ENCODE measurements around the gene ARHGEF5.
"Not testable (repeated sequence)": the region's sequence is repeated elsewhere in the genome, so short reads cannot be mapped to it uniquely, and the experiment has no call there.

Gene ARHGEF5

DNA sequence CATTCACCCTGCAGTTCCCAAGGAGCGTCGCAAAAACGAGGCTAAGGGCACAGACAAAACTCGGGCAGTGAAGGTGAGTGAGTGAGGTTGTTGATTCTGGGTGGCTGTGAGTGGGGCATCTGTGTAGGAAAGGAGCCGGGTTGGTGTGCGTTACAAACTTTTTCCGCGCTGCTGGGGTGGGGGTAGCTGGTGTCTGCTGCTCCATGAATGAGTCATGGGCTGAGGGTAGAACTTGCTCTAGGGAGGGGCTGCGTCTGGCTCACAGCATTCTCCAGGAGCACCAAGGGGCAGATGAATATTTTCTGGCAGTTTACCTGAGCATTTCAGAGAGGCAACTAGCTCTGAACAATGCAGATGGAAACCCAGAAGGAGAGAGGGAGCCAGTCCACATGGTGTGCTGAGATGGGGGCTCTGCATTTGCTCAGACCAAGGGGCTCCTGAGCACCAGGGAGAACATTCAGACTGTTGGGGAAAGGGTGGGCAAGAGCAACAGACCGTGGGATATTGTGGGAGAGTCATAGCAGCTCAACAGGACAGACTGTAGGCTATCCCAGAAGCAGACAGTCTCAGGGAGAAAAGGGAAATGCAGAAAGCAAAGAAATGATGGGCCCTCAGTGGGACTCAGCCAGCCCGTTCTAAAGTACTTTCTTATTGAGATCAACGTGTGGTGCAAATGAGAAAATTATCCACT, 29.5 kb downstream of the ARHGEF5 start:
- no peak for DNase-seq

DNA sequence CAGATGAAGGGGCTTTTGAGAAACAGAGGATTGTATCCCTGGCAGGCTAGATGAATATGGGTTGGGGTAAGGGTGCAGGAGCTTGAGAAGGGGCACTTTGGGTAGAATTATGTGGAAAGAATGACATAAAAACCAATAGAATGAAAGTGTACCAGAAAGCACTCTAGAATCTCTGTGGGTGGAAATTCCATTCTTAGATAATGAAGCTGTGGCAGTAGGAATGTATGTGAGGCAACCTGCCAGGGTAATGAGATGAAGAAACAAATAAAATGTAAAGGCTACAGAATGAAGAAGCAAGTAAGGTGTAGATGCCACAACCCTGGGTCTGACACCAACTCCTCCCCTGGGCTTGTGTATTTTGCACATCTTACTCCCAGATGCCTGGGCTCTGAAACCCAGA, 31.5 kb downstream of the ARHGEF5 start:
- no peak for DNase-seq

DNA sequence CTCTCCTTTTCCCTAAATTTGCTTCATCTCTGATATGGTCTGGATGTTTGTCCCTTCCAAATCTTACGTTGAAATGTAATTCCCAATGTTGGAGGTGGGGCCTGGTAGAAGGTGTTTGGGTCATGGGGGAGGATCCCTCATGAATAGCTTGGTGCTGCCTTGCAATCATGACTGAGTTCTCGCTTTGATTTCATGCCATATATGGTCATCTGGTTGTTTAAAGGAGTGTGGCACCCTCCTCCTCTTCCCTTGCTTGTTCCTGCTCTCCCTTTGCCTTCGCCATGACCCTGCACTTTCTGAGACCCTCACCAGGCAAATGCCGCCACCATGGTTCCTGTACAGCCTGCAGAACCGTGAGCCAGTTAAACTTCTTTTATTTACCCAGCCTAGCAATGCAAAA, 33.7 kb downstream of the ARHGEF5 start:
- DNase-seq: no peak

DNA sequence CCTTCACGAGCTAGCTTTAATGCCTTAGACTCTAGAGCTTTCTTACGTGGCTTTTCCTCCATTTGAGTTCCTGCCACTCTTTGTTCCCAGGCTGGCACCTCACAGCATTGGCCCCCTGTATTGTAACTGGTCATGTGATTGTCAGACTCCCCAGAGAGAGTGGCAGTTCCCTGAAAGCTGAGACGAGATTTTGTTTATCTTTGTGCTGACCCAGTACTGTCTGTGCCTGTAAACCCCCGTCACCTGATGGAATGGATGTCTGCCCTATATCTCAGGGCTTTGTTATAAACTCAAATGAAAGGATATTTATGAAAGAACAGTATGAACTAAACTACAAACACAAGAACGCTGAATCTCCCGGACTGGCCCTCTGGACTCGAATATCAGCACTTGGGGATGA, 35.3 kb downstream of the ARHGEF5 start:
- DNase-seq: peak in 1 of 14 donors; percentile 5

DNA sequence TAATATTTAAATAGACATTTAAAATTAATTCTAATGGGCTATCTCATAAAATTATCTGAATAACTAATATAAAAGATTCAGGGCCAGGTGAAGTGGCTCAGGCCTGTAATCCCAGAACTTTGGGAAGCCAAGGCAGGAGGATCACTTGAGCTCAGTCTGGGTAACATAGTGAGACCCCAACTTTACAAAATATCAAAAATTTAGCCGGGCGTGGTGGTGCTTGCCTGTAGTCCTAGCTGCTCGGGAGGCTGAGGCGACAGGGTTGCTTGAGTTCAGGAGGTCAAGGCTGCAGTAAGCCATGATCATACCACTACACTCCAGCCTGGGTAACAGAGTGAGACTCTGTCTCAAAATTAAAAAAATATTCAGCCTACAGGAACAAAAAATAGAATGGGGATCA, 35.8 kb downstream of the ARHGEF5 start:
- DNase-seq: no peak

DNA sequence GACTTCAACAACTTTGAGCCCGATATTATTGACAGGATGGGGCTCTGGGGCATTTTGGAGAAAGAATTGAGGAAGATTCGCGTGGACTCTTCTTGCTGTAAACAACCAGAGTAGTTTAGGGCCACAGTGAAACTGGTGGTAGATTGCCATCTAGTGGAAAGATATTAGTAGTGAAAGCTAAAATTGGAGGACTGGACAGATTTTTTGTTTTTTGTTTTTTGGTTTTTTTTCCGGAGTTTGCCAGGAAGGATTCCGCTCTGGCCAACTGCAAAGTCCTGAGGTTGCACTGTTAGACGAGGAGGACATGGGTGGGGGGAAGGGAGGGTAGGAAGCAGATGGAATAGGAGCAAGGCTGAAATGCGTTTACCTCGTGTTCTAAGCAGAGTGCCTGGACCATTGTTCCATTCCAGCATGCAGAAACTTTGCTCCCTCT, 36.6 kb downstream of the ARHGEF5 start:
- peak in 5 of 14 donors; percentile 9 to 41 (median 20) for DNase-seq

DNA sequence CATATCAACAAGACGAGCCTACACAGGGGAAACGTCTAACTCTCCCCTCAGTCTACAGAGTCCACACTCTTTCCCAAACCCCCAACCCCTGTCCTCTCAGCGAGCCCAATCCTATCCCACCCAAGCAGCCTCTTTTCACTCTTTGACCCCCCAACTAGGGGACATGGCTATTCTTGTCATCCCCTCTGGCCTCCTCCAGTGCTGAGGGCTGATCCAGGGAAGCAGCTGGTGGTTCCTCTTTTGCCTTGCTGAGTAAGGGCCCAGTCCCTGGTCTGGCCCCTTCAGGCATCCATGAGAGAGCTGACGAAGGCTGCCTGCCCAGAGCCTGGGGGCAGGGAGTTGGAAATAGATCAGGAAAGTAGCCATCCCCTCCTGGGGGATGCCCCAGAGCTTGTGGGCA, 41.9 kb downstream of the ARHGEF5 start:
- no peak for DNase-seq

DNA sequence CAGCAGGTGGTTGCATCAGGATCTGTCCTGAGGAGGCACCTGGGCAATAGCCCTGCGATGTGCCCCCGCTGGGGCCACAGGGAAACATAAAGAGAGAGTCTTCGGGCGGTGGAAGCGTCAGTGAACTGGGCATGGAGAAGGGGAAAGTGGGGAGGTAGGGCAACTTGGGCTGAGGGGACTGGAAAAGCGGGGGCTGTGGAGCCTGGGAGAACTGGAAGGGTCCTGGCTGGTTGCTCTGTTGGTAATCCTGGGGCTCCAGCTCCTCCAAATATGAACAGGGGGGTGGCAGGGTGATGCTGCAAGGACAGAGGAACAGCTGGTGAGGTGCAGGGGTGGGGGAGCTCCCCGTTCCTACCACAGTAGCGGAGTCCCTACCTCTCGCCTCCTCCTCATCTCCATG, 43.1 kb downstream of the ARHGEF5 start:
- no peak for DNase-seq

DNA sequence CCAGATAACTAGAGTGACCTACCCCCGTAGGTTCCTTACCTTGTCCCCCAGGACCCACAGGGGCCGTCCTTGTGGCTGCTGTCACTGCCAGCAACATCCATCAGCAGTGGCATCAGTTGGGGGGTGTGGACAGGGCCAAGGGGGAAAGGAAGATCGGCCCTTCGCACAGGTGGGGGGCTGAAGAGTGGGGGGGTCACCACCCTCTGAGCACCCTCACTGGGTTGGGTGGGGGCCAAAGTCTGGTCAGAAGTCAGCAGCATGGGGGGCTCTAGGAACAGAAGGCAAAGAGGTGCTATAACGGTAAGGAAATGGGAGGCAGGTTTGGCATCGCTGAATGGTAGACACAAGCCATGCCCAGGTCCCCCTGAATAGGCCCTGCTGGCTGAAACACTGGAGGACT, 43.7 kb downstream of the ARHGEF5 start:
- DNase-seq: no peak

DNA sequence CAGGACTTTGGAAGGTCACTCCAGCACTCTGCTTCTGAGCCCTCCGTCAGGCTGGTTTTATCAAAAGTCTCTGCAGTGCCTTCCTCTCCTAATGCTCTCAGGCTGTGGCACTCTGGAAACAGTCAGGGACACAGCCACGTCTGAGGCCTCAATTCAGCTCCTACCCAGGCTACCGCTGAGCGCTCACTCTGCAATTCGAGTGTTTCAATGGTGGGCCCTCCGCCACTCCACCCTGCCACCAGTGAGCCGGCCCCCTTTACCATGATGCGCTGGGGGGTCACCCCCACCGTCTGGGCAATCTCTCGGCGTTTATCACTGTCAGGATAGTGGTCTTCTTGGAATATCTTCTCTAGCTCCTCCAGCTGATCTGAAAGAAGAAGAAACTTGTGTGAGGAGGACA, 44.7 kb downstream of the ARHGEF5 start:
- DNase-seq: no peak

DNA sequence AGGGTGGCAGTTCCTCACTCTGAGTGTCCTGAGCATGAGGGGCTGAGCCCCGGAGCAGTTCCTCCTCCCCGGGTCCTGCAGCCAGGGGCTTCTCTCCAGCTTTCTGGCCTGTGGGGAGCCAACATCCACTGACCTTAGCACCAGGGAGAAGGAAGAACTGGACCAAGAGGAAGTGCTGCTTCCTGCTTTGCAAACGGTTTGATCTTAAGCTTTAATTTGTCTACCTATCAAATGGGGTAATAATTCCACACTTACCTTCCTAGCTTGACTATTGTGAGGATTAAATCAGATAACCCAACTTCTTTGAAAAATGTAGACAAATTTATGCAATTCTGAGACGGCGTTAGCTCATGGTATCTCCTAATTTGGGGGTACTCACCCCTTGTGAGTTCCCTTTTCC, 46.3 kb downstream of the ARHGEF5 start:
- no peak for DNase-seq

DNA sequence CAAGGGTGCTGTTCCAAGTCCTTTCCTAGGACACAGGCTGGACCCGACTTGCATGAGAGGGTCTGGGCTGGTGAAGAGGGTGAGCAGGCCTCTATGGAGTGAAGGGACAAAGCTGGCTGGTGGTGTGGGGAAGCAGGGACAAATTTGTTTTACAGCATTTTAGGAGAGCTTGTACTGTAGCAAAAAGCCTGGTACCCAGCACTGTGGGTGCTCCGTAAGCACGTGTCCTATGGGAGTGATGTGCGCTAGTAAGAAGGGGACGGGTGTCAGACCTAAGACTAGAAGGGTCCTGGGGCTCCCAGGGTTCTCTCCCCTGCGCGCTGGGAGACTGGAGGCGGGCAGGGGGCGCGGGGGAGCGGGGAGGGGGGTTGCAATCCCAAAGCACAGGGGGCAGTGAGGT, 47.9 kb downstream of the ARHGEF5 start:
- DNase-seq: no peak

DNA sequence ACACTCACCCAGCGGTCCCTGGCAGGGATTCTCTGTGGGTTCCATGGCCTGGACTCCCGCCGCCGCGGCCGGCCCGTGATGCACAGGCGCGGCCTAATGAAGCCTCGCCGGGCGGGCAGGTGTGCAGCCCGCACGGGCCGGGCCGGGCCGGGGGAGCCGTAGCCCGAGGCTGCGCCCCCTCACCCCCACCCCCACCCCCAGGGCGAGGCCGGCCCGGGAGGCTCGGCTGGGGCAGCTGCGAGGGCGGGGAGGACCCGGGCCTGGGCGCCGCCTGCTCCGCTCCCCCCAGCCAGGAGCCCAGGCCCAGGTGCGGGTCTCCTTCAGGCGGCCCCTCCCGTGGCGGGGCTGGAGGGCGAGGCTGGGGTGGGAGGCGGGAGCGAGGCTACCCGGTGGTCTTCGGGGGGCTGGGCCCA, 48.5 kb downstream of the ARHGEF5 start, which contains the start of gene NOBOX:
Gene NOBOX, minus strand, starts transcription at position 45 of the 413 bp plus-strand sequence.
- DNase-seq: no peak

DNA sequence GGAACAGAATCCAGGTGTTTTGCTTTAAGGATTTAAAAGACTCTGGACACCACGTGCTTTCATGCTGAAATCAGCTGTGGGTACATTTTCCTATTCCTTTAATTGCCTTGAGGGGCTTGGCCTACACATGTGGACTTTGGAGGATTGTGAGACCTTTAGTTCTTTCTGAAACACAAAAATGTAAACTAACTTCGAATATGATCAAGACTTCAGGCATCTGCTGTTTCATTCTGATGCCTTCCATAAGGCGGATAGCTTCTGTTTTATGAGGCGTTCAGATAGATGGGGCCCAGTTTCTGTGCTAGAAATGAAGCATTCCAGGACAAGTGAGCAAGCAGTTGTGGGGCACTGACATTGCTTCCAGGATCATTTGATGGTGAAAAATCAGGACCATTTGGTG, 49.7 kb downstream of the ARHGEF5 start:
- no peak for DNase-seq

DNA sequence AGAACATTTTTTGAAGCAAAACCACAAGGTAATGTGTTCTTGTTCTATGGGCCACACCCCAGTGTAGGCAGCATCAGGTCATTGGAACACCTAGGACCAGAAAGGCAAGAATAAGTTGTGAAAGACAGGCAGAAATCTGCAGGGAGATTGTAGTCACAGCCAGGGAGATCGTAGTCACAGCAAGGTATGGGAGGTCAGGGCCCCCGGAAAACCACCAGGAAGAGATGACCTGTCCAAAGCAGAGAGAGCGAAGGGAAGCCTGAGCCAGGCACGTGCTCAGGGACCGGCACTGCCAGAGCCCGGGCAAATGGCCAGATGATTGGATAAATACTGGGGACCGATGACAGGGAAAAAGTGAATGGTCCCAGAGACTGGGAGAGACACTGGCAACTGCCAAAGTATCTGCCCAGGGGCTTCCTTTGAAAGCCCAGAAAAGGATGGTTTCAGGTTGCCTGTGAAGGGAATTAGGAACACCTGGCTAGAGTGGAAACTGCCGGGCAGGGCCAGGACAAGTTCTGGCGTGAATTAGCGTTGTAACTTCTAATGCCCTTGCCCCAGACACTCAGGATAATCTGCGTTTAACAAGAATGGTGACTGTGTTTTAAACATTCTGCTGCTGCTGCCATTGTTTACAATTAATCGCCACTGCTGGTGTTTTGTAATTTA, 52.2 kb downstream of the ARHGEF5 start:
- DNase-seq: no peak

DNA sequence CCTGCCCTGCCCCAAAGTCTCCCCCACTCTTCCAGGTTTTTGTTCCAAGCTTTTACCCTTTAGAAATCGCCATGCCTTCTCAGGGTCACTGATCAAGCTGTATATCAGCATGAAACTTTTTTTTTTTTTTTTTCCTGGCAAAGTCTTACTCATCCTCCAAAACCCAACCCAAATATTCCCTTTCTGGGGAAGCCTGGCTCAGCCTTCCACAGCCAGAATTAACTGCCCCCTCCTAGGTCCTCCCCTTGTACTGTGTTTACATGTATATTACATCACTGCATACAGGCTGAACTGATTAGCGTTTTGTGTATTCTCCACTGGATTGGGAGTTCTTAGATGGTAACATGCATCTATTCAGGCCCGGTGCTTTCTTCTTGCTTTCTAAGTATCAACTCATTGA, 52.9 kb downstream of the ARHGEF5 start:
- DNase-seq: no peak

DNA sequence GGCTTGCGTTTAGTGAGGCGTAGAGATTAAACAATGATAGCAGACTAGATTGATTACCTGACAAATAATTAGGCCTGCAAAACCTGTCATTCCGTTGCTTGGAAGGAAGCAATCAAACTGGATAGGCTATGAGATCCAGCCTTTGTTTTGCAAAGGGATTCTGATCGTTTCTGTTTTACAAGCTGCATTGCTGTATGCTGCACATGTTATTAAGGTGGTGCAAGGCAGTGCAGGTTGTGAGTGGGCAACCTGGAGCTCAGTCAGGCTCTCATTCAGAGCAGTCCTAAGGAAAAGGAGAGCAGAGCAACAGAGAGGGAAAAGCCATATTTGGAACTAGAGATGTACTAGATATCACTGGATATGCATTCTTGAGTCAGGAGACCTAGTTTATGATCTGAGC, 55.2 kb downstream of the ARHGEF5 start:
- DNase-seq: no peak

DNA sequence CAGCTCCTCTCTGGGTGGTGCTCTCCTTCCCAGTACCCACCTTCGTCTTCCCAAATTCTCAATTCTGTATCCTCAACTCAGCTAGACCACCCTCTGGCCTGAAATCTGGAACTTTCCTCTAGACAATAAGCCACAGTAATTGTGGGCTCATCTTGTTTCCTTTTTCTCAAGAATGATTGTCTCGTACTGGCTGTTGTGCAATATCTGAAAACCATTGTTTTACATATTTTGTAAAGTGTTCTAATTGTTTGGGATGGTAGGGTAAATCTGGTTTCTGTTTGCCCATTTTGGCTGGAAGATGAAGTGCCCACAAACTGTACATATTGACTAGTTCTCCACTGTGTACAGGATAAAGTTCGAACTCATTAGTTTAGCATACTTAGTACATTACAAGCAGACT, 59.6 kb downstream of the ARHGEF5 start:
- DNase-seq: no peak

DNA sequence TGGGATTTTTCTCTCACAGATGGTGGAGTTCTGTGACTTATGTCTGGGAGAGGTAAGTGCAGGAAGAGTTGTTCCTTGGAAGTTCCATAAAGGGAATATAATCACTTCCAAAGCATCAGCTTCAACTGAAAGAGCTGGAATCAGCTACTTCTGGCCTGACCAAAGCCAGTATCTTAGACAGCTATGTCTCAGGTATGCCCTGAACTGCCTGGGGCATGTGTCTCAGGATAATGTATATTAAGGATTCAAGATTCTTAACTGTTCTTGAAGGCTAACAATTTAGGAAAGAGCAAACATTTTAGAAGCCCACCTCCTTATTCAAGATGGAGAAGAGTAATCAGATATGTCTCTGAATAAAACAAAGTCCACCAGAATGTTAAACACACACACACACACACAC, 60.7 kb downstream of the ARHGEF5 start:
- DNase-seq: no peak

DNA sequence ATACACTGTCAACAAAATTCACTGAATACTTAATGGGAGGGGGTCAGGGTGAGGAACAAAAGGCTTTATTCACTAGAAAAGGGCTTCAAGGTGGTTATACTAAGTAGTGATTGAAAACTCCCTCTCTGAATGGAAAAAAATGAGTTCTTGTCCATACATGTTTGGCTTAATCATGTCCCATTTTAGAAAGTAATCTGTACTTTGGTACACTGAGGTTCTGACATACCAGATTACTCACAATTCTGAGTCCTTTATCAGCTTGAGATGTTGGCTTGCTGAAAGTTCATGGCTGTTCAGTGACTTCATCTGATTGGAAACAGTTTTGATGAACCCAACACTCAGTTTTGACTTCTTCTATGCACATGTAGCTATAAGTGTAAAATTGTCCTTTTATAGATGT, 61.1 kb downstream of the ARHGEF5 start:
- DNase-seq: no peak

DNA sequence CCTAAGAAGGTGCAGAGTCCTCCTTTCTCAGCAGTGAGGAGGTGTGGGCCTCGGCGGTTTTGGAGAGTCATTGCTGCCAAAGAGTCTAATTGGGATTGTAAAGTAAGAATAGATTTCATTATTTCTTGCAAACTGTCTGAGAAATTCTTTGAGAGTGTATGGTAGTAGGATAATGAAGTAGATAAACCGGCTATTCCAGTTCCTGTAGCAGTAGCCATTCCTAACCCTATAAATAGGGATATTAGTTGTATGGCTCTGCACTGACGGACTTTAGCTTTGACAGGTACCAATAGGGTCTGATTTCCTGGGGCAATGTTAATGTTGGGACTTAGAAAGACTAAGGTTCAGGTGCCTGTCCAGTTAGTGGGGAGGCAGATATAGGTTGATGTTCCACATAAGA, 63.7 kb downstream of the ARHGEF5 start:
- not testable (repeated sequence) for DNase-seq

DNA sequence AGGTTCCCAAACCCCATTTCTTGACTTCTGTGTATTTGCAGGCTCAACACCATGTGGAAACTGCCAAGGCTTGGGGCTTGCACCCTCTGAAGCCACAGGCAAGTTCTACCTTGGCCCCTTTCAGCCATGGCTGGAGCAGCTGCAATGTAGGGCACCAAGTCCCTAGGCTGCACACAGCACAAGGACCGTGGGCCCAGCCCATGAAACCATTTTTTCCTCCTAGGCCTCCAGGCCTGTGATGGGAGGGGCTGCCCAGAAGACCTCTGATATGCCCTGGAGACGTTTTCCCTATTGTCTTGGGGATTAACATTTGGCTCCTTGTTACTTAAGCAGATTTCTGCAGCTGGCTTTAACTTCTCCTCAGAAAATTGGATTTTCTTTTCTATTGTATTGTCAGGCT, 72.3 kb downstream of the ARHGEF5 start:
- DNase-seq: not testable (repeated sequence)

DNA sequence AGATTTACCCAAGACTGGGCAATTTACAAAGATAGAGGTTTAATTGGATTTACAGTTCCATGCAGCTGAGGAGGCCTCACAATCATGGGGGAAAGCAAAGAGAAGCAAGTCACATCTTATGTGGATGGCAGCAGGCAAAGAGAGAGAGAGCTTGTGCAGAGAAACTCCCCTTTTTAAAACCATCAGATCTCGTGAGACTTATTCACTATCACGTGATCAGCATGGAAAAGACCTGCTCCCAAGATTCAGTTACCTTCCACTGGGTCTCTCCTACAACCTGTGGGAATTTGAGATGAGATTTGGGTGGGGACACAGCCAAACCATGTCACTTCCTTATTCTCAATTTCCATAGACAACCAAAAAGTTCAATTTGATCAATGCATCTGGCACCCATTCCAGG, 73.2 kb downstream of the ARHGEF5 start:
- DNase-seq: no peak

All from C1 segment of cervical spinal cord (tissue), 14 donors.